ENCODE measurements around the gene NPM1. TPM values are rescaled to one million over a fixed set of nuclear protein-coding genes. Genes with fewer than 3 reads are reported as not detected.
"Not testable (repeated sequence)": the region's sequence is repeated elsewhere in the genome, so short reads cannot be mapped to it uniquely, and the experiment has no call there.

NPM1 gene
- total and polyA plus RNA-seq, 2 donors from 2014 or later: 611 to 612 TPM

DNA sequence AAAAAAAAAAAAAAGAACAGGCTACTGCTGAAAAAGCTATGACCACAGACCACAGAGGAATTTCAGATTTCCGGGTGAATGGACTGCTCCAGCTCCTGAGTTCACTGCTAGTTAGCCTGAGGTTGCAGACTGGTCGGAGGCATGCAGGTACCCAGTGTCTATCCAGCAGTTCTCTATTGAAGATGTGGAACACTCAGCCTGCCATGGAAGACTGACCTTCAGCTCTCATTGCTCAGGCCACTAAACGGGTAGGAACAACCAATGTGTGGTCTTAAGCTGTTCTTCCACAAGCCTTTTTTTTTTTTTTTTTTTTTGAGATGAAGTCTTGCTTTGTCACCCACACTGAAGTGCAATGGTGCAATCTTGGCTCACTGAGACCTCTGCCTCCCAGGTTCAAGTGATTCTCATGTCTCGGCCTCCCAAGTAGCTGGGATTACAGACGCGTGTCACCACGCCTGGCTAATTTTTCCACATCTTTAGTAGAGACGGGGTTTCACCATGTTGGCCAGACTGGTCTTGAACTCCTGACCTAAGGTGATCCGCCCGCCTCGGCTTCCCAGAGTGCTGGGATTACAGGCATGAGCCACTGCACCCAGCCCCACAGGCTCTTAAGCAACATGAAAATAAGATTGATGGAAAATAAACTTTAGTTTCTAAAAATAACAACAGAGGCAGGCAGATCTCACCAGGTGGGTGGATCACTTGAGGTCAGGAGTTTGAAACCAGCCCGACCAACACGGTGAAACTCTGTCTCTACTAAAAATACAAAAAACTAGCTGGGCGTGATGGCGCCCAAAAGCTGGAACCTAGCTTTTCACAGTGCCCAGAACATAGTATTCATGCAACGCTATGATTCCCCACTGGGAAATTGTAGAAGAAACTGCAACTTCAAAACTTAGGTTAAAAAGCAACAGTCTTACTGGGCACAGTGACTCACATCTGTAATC, 20.0 kb upstream of the NPM1 start:
- TF ChIP-seq, protein P1, sequence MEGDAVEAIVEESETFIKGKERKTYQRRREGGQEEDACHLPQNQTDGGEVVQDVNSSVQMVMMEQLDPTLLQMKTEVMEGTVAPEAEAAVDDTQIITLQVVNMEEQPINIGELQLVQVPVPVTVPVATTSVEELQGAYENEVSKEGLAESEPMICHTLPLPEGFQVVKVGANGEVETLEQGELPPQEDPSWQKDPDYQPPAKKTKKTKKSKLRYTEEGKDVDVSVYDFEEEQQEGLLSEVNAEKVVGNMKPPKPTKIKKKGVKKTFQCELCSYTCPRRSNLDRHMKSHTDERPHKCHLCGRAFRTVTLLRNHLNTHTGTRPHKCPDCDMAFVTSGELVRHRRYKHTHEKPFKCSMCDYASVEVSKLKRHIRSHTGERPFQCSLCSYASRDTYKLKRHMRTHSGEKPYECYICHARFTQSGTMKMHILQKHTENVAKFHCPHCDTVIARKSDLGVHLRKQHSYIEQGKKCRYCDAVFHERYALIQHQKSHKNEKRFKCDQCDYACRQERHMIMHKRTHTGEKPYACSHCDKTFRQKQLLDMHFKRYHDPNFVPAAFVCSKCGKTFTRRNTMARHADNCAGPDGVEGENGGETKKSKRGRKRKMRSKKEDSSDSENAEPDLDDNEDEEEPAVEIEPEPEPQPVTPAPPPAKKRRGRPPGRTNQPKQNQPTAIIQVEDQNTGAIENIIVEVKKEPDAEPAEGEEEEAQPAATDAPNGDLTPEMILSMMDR (IDR thresholded peaks at IDR 0.05; ENCODE audit: borderline replicate concordance, extremely low read depth, insufficient read depth): no peak
- H3K27ac ChIP-seq (ENCODE audit: low read depth in 2 of 2, low read length in 2 of 2): no peak overlapping the region
- H3K9me3 ChIP-seq (ENCODE audit: control insufficient read depth in 2 of 3, insufficient read depth in 1 of 3, low read length in 3 of 3): no peaks in the 10 kb centered on the region
- H3K4me1 ChIP-seq (ENCODE audit: control insufficient read depth in 2 of 3, insufficient read depth in 2 of 3, low read depth in 1 of 3, low read length in 3 of 3): no peaks in the 10 kb centered on the region
- no peak overlapping the region for H3K9ac ChIP-seq (ENCODE audit: low read length in 3 of 3)
- intact Hi-C loops (cut with DNase I): no loop called here
- DNase-seq: peak in 3 of 5 donors; percentile 13 to 30 (median 13)
- no peak for FAIRE-seq
- no peaks in the 10 kb centered on the region for H3K36me3 ChIP-seq (ENCODE audit: control insufficient read depth in 2 of 3, insufficient read depth in 3 of 3, low read length in 3 of 3)
- no peaks in the 10 kb centered on the region for H3K27me3 ChIP-seq (ENCODE audit: control insufficient read depth, insufficient read depth, low read length)
- no peak overlapping the region for H3K4me3 ChIP-seq (ENCODE audit: low read length in 3 of 3)

DNA sequence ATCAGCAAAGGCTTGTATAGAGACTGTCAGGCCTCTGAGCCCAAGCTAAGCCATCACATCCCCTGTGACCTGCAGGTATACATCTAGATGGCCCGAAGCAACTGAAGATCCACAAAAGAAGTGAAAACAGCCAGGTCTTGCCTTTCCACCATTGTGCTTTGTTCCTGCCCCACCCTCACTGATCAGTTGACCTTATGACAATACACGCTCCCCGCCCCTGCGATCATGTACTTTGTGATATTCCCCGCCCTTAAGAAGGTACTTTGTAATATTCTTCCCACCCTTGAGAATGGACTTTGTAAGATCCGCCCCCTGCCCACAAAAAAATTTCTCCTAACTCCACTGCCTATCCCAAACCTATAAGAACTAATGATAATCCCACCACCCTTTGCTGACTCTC, 18.6 kb upstream of the NPM1 start:
- no peaks in the 10 kb centered on the region for H3K36me3 ChIP-seq (ENCODE audit: control insufficient read depth in 2 of 3, insufficient read depth in 3 of 3, low read length in 3 of 3)
- no peaks in the 10 kb centered on the region for H3K27me3 ChIP-seq (ENCODE audit: control insufficient read depth, insufficient read depth, low read length)
- H3K4me1 ChIP-seq (ENCODE audit: control insufficient read depth in 2 of 3, insufficient read depth in 2 of 3, low read depth in 1 of 3, low read length in 3 of 3): no peaks in the 10 kb centered on the region
- no peak overlapping the region for H3K27ac ChIP-seq (ENCODE audit: low read depth in 2 of 2, low read length in 2 of 2)
- H3K9me3 ChIP-seq (ENCODE audit: control insufficient read depth in 2 of 3, insufficient read depth in 1 of 3, low read length in 3 of 3): no peaks in the 10 kb centered on the region
- intact Hi-C loops (cut with DNase I): no loop called here
- DNase-seq (peak in 1 of 5 donors; percentile 51), FAIRE-seq (no peak)
- no peak overlapping the region for H3K9ac ChIP-seq (ENCODE audit: low read length in 3 of 3)
- no peak overlapping the region for H3K4me3 ChIP-seq (ENCODE audit: low read length in 3 of 3)
- TF ChIP-seq, protein P1 (IDR thresholded peaks at IDR 0.05; ENCODE audit: borderline replicate concordance, extremely low read depth, insufficient read depth): no peak

DNA sequence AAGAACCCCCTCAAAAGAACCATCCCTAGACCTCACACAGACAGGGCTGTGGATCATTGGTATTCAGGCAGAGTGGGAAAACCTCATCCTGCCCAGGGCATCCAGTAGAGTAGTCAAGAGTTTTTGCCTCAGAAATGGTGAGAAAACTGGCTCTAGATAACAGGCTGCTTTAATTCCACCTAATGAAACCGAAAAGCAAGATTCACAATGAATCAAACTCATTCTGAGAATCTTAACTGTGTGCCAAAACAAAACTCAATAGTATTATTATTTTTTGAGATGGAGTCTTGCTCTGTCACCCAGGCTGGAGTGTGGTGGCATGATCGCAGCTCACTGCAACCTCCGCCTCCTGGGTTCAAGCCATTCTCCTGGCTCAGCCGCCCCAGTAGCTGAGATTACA, 17.8 kb upstream of the NPM1 start:
- Histone ChIP-seq H3K4me1 (ENCODE audit: control insufficient read depth in 2 of 3, insufficient read depth in 2 of 3, low read depth in 1 of 3, low read length in 3 of 3) (no peaks in the 10 kb centered on the region), H3K27me3 (ENCODE audit: control insufficient read depth, insufficient read depth, low read length) (no peaks in the 10 kb centered on the region), H3K4me3 (ENCODE audit: low read length in 3 of 3) (no peak overlapping the region), H3K9ac (ENCODE audit: low read length in 3 of 3) (no peak overlapping the region), H3K27ac (ENCODE audit: low read depth in 2 of 2, low read length in 2 of 2) (no peak overlapping the region), H3K36me3 (ENCODE audit: control insufficient read depth in 2 of 3, insufficient read depth in 3 of 3, low read length in 3 of 3) (no peaks in the 10 kb centered on the region), H3K9me3 (ENCODE audit: control insufficient read depth in 2 of 3, insufficient read depth in 1 of 3, low read length in 3 of 3) (no peaks in the 10 kb centered on the region)
- intact Hi-C loops (cut with DNase I): no loop called here
- TF ChIP-seq, protein P1 (IDR thresholded peaks at IDR 0.05; ENCODE audit: borderline replicate concordance, extremely low read depth, insufficient read depth): no peak
- DNase-seq: peak in 1 of 5 donors; percentile 11
- FAIRE-seq: no peak

DNA sequence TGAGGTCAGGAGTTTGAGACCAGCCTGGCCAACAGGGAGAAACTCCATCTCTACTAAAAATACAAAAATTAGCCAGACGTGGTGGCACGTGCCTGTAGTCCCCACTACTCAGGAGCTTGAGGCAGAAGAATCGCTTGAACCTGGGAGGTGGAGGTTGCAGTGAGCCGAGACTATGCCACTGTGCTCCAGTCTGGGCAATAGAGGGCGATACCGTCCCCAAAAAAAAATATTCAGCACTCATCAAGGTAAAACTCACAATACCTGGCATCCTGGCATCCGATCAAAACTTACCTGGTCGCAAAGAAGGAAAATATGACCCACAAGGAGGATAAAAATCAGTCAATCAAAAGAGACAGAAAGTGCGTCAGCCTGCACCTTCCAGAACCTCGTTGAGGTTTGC, 16.8 kb upstream of the NPM1 start:
- FAIRE-seq; H3K36me3 ChIP-seq (ENCODE audit: control insufficient read depth in 2 of 3, insufficient read depth in 3 of 3, low read length in 3 of 3); H3K9ac ChIP-seq (ENCODE audit: low read length in 3 of 3); H3K27ac ChIP-seq (ENCODE audit: low read depth in 2 of 2, low read length in 2 of 2); intact Hi-C loops (cut with DNase I); H3K4me3 ChIP-seq (ENCODE audit: low read length in 3 of 3); H3K9me3 ChIP-seq (ENCODE audit: control insufficient read depth in 2 of 3, insufficient read depth in 1 of 3, low read length in 3 of 3); H3K4me1 ChIP-seq (ENCODE audit: control insufficient read depth in 2 of 3, insufficient read depth in 2 of 3, low read depth in 1 of 3, low read length in 3 of 3); H3K27me3 ChIP-seq (ENCODE audit: control insufficient read depth, insufficient read depth, low read length): not testable (repeated sequence)
- peak in 2 of 5 donors; percentile 2 to 5 for DNase-seq

Data from kidney (tissue), 14 donors.